ENCODE measurements around the gene MTHFD2L. TPM values are rescaled to one million over a fixed set of nuclear protein-coding genes. Genes with fewer than 3 reads are reported as not detected.

Gene MTHFD2L
- total and polyA plus RNA-seq, 10 donors: 7.8 to 19.7 (median 13.3) TPM

DNA sequence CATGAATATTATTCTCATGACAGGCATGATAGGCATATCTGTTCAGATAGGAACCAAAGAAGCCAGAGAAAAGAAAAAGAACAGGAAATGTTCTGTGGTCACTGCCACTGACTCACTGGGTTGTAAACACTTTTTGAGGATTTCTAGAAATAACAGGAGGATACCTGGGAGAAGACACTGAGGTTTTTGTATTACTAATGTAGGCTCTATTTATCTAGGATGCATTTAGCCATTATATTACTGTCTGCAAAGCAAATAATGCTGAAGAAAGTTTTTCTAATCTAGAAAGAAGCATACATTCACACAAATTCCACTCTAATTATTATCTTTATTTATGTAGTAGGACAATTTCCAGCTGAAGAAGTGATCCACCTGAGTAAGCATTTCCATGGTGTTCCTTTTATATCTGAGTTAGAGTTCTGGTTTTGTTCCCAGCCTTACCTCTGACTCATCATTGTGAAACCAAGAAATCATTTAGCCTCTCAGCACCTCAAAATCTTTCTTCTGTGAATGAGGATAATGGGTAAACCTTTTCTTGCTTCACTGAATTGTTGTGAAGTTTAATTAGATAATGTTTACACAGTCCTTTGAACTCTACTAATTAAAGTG, 110.2 kb downstream of the MTHFD2L start:
- intact Hi-C loops (cut with DNase I; ENCODE audit: low total_unique reads): no loop called here
- Histone ChIP-seq H3K27me3 (replicated peaks in 1 of 7) (no peaks in the 10 kb centered on the region), H3K4me1 (no peaks in the 10 kb centered on the region), H3K27ac (no peak overlapping the region), H3K4me3 (no peak overlapping the region), H3K36me3 (no peaks in the 10 kb centered on the region), H3K9me3 (no peaks in the 10 kb centered on the region)
- TF ChIP-seq POLR2AphosphoS5 (IDR thresholded peaks at IDR 0.05) (no peak), CTCF (IDR thresholded peaks at IDR 0.05 in 8 of 11, conservative IDR thresholded peaks at IDR 0.05 in 3 of 11) (no peak), POLR2A (IDR thresholded peaks at IDR 0.05) (no peak)
- DNase-seq: no peak

- Histone ChIP-seq H3K4me3 (no peak overlapping the region), H3K4me1 (no peaks in the 10 kb centered on the region), H3K27ac (no peak overlapping the region), H3K9me3 (no peaks in the 10 kb centered on the region), H3K27me3 (replicated peaks in 1 of 7) (no peaks in the 10 kb centered on the region), H3K36me3 (no peaks in the 10 kb centered on the region)
- TF ChIP-seq CTCF (IDR thresholded peaks at IDR 0.05 in 8 of 11, conservative IDR thresholded peaks at IDR 0.05 in 3 of 11) (no peak), POLR2AphosphoS5 (IDR thresholded peaks at IDR 0.05) (no peak), POLR2A (IDR thresholded peaks at IDR 0.05) (no peak)
- WGBS, 5 donors: 87 to 99% (median 96%) methylated on average over 2 of the region's 2 CpGs
- intact Hi-C loops (cut with DNase I; ENCODE audit: low total_unique reads): no loop called here
- DNase-seq: no peak
Observed at GRCh38 chr4:74268643-74269042, 110.7 kb downstream of the MTHFD2L start.

DNA sequence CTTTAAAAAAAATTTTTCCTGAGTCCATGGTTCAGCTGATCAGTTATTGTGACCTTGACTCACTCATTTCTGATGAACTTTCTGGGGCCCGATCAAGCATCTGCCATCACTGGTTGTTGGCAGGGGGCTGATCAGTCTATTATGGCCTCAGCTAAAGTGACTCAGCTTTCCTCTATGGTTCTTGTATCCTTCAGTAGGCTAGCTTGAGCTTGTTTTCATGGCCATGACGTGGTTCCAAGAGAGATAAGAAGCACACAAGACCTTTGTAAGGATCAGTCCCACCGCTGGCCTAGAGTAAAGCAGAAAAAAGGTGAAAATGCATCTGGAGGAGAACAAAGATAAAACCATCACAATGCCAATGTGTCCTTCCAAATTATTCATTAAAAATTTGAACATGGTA, 120.6 kb downstream of the MTHFD2L start:
- no peak for DNase-seq
- no peak overlapping the region for H3K27ac ChIP-seq
- H3K4me3 ChIP-seq: no peak overlapping the region
- H3K9me3 ChIP-seq: no peaks in the 10 kb centered on the region
- H3K27me3 ChIP-seq (replicated peaks in 1 of 7): no peaks in the 10 kb centered on the region
- 88 to 93% (median 89%) methylated on average over 3 of the region's 3 CpGs for WGBS, 5 donors
- intact Hi-C loops (cut with DNase I; ENCODE audit: low total_unique reads): no loop called here
- TF ChIP-seq POLR2A (IDR thresholded peaks at IDR 0.05) (no peak), POLR2AphosphoS5 (IDR thresholded peaks at IDR 0.05) (no peak), CTCF (IDR thresholded peaks at IDR 0.05 in 8 of 11, conservative IDR thresholded peaks at IDR 0.05 in 3 of 11) (no peak)
- no peaks in the 10 kb centered on the region for H3K4me1 ChIP-seq
- H3K36me3 ChIP-seq: no peaks in the 10 kb centered on the region

DNA sequence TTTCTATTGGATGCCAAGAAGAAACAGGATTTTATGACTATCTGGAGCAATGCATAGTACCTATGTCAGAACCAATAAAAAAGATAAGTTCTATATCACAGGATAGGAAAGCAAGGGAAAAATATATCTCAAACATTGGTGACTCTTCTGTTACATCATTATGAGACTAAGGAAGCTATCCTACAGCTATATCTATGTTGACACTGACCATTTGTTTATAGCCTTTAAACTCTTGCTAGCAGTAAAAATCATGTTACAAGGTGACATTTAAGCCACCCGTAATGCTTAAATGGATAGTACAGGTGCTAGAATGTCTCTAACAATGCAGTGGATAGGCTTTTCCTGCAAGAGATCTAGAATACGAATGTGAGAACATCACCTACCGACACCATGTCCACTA, 121.8 kb downstream of the MTHFD2L start:
- DNase-seq: no peak
- no peak overlapping the region for H3K4me3 ChIP-seq
- no peaks in the 10 kb centered on the region for H3K4me1 ChIP-seq
- TF ChIP-seq POLR2AphosphoS5 (IDR thresholded peaks at IDR 0.05) (no peak), CTCF (IDR thresholded peaks at IDR 0.05 in 8 of 11, conservative IDR thresholded peaks at IDR 0.05 in 3 of 11) (no peak), POLR2A (IDR thresholded peaks at IDR 0.05) (no peak)
- H3K27ac ChIP-seq: no peak overlapping the region
- intact Hi-C loops (cut with DNase I; ENCODE audit: low total_unique reads): no loop called here
- H3K27me3 ChIP-seq (replicated peaks in 1 of 7): no peaks in the 10 kb centered on the region
- WGBS, 5 donors: 87 to 98% (median 97%) methylated on average over 3 of the region's 3 CpGs
- H3K9me3 ChIP-seq: no peaks in the 10 kb centered on the region
- no peaks in the 10 kb centered on the region for H3K36me3 ChIP-seq

Data from spleen (tissue), 11 donors.